Right lobe of liver (tissue), 6 donors: ENCODE results near the gene XPO1. TPM values are rescaled to one million over a fixed set of nuclear protein-coding genes. Genes with fewer than 3 reads are reported as not detected.

ENCODE experiments used
- ATAC-seq, 4 donors: fragments of 200-7000 bp; cut with Tn5 transposase; one replicate each; pipeline ENCODE4 v1.9.1; 2020; ENCODE audit warnings: mild to moderate bottlenecking in 4 of 4, moderate library complexity in 4 of 4
- DNase-seq, 3 donors: peaks; one replicate each; pipeline ENCODE4 v3.0.0-alpha.2; 2020
- H3K27ac ChIP-seq, 3 donors: fragments of 200-600 bp; one replicate each; pipeline ENCODE4 v1.8.0; 2022
- H3K27me3 ChIP-seq, 2 donors: fragments of 200-600 bp; one replicate each; pipeline ENCODE4 v1.8.0; 2022
- H3K36me3 ChIP-seq, 4 donors: fragments of 200-600 bp; sonication (generic) in 1 of 4; one replicate each; pipeline versions ENCODE4 v1.5.1 to v1.8.0; 2017 to 2022; ENCODE audit warnings: control low read depth in 1 of 4
- H3K4me1 ChIP-seq, 4 donors: fragments of 200-600 bp; sonication (generic) in 1 of 4; one replicate each; pipeline versions ENCODE4 v1.5.1 to v1.8.0; 2017 to 2022; ENCODE audit warnings: control low read depth in 1 of 4
- H3K4me3 ChIP-seq, 3 donors: fragments of 200-600 bp; one replicate each; pipeline ENCODE4 v1.8.0; 2022
- H3K9me3 ChIP-seq, 4 donors: fragments of 200-600 bp; sonication (generic) in 1 of 4; one replicate each; pipeline versions ENCODE4 v1.5.1 to v1.8.0; 2017 to 2022; ENCODE audit warnings: control low read depth in 1 of 4
- POLR2A ChIP-seq: fragments of 450-650 bp; IDR thresholded peaks from one replicate; pipeline ENCODE4 v1.6.1; 2017; ENCODE audit warnings: antibody characterized with exemption, mild to moderate bottlenecking
- WGBS: methylation state at CpG from one replicate; pipeline ENCODE4 v1.1.6; 2018; ENCODE audit warnings: low coverage, low lambda C conversion rate; ENCODE audit not compliant: insufficient coverage; ENCODE audit errors: missing lambda C conversion rate; 5-methylcytosine and 5-hydroxymethylcytosine counted together
- intact Hi-C, 2 donors: fragments of 100-400 bp; cut with DNase I; formaldehyde crosslinking; loops; one replicate each; pipeline versions ENCODE4 v1.11.2 to v1.14.1; 2022
- total RNA-seq, 6 experiments: library from RNA; depleted of rRNA in 2 of 6; stranded (reverse); fragments of >200 nt in 2 of 6; fragmentation: NEBNext Ultra II Directional in 3 of 6; extraction: Animal tissue kit (Norgen Biotek cat#: 25700) in 3 of 6; gene quantifications; one replicate each; pipeline versions ENCODE4 v1.1.0 to v1.2.4, GENCODE V29; 2016 to 2023
- TF ChIP-seq, protein P1 (sequence below), 4 donors: fragments of 200-600 bp in 3 of 4; fragments of 450-650 bp in 1 of 4; IDR thresholded peaks; one replicate each; pipeline versions ENCODE4 v1.5.1 to v1.8.0; 2016 to 2022; ENCODE audit warnings: antibody characterized with exemption in 4 of 4, mild to moderate bottlenecking in 2 of 4
- donor health status: DM: no; HTN: yes; CAD: no.
- donor health status: DM: no; HTN: no; CAD: no.
- donor health status: DM: no; HTN: no; CAD: no.
- donor health status: DM: no; HTN: yes; CAD: no.
- donor health status: DM: no; HTN: yes; CAD: no.

The XPO1 gene
- total RNA-seq, 6 experiments from 2014 or later, result 38.6 to 63.2 (median 51.2) TPM

DNA sequence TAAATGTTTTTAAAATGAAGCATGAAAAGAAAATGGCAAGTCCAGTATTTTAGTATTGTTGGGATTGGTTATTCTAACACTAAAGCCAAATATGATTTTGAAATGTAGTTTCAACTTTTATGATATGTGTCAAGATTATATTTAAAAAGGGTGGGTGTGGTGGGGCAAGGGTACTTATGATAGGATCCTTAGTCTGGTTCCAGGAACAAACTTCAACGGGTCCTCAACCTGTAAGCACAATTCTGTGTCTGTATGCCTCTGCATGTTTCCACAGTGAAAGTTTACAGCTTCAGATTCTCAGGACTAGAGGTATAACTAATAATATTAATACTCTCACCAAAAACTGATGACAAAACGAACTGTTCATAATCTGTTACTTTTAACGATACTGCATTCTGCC lies 73.1 kb downstream of the XPO1 start:
- no peak for ATAC-seq
- no peaks in the 10 kb centered on the region for H3K9me3 ChIP-seq
- no peak overlapping the region for H3K27ac ChIP-seq

DNA sequence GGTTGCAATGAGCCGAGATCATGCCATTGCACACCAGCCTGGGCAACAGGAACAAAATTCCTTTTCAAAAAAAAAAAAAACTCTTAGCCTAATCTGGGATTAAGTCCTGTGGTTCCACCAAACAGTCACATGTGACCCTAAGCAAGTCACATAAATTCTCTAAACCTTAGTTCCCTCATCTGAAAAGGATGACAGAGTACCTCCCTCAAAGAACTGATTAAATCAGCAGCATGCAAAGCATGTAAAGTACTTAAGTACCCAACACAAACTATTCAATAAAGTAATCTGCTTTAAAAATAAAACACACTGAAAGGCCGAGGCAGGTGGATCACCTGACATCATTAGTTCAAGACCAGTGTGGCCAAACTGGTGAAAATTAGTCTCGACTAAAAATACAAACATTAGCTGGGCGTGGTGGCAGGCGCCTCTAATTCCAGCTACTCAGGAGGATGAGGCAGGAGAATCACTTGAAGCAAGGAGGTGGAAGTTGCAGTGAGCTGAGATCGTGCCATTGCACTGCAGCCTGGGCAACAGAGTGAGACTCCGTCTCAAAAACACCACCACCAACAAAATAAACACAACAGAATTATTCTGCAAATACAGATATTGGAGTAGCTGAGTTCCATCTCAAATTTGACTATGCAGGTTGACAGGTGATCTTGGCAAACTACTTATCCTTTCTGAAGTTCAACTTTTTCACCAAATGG lies 74.2 kb downstream of the XPO1 start:
- no peak for DNase-seq
- ATAC-seq, result no peak
- TF ChIP-seq, protein P1, sequence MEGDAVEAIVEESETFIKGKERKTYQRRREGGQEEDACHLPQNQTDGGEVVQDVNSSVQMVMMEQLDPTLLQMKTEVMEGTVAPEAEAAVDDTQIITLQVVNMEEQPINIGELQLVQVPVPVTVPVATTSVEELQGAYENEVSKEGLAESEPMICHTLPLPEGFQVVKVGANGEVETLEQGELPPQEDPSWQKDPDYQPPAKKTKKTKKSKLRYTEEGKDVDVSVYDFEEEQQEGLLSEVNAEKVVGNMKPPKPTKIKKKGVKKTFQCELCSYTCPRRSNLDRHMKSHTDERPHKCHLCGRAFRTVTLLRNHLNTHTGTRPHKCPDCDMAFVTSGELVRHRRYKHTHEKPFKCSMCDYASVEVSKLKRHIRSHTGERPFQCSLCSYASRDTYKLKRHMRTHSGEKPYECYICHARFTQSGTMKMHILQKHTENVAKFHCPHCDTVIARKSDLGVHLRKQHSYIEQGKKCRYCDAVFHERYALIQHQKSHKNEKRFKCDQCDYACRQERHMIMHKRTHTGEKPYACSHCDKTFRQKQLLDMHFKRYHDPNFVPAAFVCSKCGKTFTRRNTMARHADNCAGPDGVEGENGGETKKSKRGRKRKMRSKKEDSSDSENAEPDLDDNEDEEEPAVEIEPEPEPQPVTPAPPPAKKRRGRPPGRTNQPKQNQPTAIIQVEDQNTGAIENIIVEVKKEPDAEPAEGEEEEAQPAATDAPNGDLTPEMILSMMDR (IDR thresholded peaks at IDR 0.05), result no peak
- TF ChIP-seq POLR2A, result no peak
- H3K4me3 ChIP-seq, result no peak overlapping the region
- no peaks in the 10 kb centered on the region for H3K36me3 ChIP-seq
- intact Hi-C loops, result no loop called here
- WGBS, result 80% methylated on average over 5 of the region's 7 CpGs
- no peaks in the 10 kb centered on the region for H3K27me3 ChIP-seq
- peaks cover 0 to 9% (median 3%) of the 10 kb centered on the region in 4 donors for H3K4me1 ChIP-seq
- no peaks in the 10 kb centered on the region for H3K9me3 ChIP-seq
- H3K27ac ChIP-seq, result no peak overlapping the region

More for the DNA sequence above, 73.1 kb downstream of the XPO1 start:
- TF ChIP-seq, protein P1 (IDR thresholded peaks at IDR 0.05), result no peak
- TF ChIP-seq POLR2A, result no peak
- intact Hi-C loops, result no loop called here
- Histone ChIP-seq H3K36me3 (no peaks in the 10 kb centered on the region), H3K27me3 (no peaks in the 10 kb centered on the region), H3K4me3 (no peak overlapping the region), H3K4me1 (peaks cover 0 to 13% (median 5%) of the 10 kb centered on the region in 4 donors)
- 77% methylated on average over 3 of the region's 3 CpGs for WGBS
- DNase-seq, result no peak

DNA sequence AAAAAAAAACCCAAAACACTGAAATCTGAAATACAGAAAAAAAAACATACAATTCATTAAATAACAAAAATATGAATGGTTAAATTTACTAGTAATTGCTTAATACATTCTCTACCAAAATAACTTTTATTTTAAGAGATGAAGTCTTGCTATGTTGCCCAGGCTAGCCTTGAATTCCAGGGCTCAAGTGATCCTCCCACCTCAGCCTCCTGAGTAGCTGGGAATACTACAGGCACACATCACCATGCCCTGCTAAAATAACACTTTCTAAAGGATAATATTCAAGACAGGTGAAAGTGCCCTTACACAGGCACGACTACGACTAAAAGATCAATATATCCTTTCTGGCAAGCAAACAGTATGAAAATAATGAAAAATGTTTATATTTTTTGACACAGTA lies 76.8 kb downstream of the XPO1 start:
- DNase-seq, result no peak
- ATAC-seq, result no peak
- Histone ChIP-seq H3K27me3 (no peaks in the 10 kb centered on the region), H3K9me3 (no peaks in the 10 kb centered on the region), H3K36me3 (no peaks in the 10 kb centered on the region), H3K4me3 (no peak overlapping the region), H3K27ac (no peak overlapping the region), H3K4me1 (peaks cover 0 to 11% (median 3%) of the 10 kb centered on the region in 4 donors)
- intact Hi-C loops, result no loop called here
- WGBS, result 23% methylated on average over 2 of the region's 2 CpGs
- TF ChIP-seq, protein P1 (IDR thresholded peaks at IDR 0.05), result no peak
- no peak for TF ChIP-seq POLR2A

DNA sequence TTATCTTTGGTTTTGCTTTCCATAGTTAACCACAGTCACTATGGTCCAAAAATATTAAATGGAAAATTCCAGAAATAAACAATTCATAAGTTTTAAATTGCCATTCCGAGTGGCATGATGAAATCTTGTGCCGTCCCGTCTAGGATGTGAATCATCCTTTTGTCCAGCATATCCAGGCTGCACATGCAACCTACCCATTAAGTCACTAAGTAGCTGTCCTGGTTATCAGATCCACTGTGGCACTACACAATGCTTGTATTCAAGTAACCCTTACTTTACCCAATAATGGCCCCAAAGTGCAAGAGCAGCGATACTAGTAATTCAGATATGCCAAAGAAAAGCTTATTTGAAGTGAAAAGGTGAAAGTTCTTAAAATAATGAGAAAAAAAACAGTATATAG lies 78.0 kb downstream of the XPO1 start:
- intact Hi-C loops, result no loop called here
- H3K36me3 ChIP-seq, result no peaks in the 10 kb centered on the region
- H3K4me1 ChIP-seq, result peaks cover 0 to 20% (median 4%) of the 10 kb centered on the region in 4 donors

More for the DNA sequence above, 78.0 kb downstream of the XPO1 start:
- Histone ChIP-seq H3K9me3 (no peaks in the 10 kb centered on the region), H3K27ac (no peak overlapping the region), H3K4me3 (no peak overlapping the region), H3K27me3 (no peaks in the 10 kb centered on the region)
- ATAC-seq (peak in 1 of 4 donors; percentile 50), DNase-seq (no peak)
- WGBS, result 70% methylated on average over 4 of the region's 4 CpGs
- TF ChIP-seq POLR2A, result no peak
- TF ChIP-seq, protein P1 (IDR thresholded peaks at IDR 0.05), result no peak
